OCI-M2 (cell line): ENCODE measurements around the gene SUSD3.
"Not testable (repeated sequence)": the region's sequence is repeated elsewhere in the genome, so short reads cannot be mapped to it uniquely, and the experiment has no call there.

Experiments
- DNase-seq: peaks from one replicate; lab custom pipeline; 2025; ENCODE audit not compliant: unreplicated experiment; lab: John Stamatoyannopoulos, UW

Gene SUSD3

DNA sequence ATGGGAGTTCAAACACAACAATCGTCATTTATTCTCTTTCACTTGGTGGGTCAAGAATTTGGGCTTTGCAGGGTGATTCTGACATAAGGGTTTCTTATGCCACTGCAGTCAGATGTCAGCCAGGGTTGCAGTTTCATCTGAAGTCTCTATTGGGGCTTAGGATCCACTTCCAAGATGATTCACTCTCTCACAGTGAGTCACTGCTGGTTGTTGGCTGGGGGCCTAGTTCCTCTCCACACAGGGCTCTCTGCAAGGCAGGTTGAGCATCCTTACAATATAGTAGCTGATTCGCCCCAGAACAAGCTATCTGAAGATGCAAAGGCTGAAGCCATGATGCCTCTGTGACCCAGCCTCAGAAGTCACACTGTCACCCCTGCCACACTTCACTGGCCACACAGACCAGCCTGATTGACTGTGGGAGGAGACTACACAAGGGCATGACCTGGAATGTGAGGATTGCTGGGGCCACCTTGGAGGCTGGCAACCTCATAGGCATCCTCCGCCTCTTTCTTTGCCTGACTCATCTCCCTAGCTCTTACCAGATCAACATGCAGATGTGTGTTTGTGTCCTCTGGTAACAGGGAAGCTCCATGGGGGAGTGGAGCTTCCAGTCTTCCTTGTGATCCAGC, 33.1 kb downstream of the SUSD3 start:
- DNase-seq: no peak

- DNase-seq: no peak
Observed at GRCh38 chr9:93092251-93092991, 33.9 kb downstream of the SUSD3 start.

DNA sequence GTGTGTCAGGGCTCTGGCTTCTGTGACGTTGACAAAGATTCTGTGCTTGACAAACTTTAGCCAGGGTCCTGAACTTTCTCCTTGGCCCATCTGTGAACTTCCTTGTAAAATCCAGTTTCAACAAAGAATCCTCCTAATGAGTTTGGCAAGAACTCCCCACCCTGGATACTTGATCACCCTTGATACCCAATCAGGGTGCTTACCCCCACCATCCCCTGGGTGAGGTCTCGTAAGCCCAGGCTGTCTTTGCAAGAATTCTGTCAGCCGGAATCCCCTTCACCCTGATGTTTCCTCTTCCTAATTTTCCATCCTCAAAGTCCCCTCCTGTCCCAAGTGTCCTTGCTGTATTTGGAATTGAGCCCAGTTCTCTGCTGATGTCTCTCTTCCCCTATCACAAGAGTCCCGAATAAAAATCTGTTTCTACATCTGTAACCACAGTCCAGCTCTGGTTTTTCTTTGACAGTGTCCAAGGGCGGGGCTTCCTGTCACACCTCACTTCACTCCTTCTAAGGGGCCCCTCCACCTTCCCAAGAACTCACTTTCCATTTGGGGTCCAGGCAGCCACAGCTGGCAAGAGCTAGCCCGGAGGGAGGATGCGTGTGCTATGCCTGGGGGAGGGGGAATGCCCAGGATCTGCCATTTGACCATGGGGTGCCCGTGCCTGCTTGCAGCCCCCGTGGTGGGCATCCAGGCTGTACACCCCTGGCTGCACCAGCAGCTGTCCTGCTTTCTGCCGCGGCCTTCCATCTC, 34.8 kb downstream of the SUSD3 start:
- no peak for DNase-seq

- no peak for DNase-seq
Observed at GRCh38 chr9:93093877-93094657, 35.6 kb downstream of the SUSD3 start.

- no peak for DNase-seq
Observed at GRCh38 chr9:93094658-93095204, 36.2 kb downstream of the SUSD3 start.

DNA sequence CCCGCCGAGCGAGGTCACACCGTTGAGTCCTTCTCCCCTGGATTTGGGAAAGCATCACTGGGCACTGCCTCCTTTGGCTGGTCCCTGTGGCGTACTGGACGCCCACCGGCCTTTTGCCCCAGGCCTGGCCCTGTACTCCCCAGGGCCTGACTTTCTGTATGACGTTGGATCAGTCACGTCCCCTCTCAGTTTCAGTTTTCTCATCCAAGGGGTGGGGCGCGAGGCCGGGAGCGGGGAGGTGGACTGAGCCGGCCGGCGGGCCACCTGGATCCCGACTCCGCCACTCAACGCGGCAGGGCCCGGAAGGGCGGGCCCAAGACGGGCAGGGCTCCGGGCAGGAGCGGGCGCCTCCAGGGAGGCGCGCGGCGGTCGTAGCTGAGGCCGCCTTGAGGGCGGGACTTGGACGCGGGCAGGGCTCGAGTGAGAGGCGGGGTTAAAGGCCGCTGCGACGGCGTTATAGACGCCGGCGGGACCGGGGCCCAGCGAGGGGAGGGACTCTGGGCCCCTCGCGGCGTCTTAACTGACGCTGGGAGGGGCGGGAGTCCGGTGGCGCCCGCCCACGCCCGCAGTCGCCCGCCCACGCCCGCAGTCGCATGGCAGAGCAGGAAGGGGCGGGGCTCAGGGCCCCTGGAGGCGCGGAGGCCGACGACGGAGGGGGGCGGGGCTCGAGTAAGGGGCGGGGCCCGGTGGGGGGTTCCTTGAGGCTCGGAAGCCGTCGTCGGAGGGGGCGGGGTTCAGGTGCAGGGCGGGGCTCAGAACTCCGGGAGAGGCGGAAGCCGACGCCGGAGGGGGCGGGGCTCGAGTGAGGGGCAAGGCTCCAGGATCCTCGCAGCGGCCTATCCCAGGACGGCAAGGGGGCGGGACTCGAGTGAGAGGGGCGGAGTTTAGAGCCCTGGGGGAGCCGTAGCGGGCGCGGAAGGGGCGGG, 37.0 kb downstream of the SUSD3 start:
- peak; percentile 85 for DNase-seq

DNA sequence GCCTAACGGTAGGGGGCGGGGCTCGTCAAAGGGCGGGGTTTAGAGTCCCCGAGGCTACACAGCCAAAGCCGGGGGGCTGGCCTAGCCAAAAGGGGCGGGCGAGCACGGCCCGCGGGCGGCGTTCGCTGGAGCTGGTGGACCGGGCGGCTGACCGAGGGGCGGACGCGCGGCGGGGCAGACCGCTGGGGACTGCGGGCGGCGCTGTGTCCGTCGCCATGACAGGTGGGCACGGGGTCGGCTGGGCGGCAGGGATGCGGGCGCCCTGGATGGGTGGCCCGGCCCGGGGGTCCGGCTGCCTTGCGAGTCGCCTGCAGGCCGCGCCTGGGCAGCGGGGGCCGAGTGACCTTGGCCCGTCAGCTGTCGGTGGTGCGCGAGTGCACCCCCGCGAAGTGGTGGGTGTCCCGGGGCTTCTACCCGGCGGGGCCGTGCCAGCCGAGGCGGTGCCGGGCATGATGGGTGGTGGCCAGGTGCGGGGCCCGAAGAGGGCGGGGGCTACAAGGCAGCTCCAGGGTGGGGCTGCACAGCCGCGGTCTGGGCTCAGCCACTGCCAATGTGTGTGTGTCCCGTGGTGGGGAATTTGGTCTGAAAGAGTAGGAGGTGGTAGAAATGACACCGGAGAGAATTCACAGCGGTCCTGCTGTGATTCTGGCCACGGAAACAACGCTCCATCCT, 37.8 kb downstream of the SUSD3 start, which contains the start of gene CARD19:
CARD19 (plus strand) TSS at position 87 of the 672 bp plus-strand sequence; CDS start at position 216, 129 bp downstream.
- DNase-seq: no peak

GRCh38 chr9:93096811-93097382, 38.4 kb downstream of the SUSD3 start:
- no peak for DNase-seq

DNA sequence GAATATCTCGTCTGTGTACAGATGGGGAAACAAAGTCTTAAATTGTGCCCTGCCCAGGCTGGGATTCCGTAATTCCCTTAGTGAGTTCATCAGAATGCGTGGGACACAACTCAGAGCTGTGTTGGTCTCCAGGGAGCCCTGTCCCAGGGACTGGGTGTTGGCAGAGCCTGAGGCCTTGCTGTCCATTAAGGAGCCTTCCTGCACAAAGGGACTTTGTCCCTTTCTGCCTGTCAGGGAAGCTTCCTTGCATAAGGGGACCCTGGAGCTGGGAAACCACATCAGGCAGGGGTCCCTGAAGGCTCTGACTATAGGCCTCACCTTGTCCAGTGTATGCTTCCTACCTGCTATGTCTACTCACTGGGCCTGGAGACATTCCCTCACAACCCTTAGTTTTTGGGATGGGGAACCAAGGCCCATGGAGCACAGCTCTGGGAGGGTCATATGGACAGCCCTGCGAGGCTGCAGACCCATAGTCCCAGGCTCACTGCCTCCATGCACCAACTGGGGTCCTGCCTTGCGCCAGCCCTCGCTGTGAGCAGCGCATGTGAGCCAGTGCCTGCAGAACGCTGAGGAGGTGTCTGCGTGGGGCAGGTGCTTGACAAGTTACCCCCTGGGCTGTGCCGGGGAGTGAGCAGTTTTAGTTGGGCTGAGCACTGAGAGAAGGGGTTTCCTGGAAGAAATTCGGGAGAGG, 39.2 kb downstream of the SUSD3 start:
- DNase-seq: no peak

GRCh38 chr9:93098236-93098946, 39.9 kb downstream of the SUSD3 start:
- DNase-seq: no peak

DNA sequence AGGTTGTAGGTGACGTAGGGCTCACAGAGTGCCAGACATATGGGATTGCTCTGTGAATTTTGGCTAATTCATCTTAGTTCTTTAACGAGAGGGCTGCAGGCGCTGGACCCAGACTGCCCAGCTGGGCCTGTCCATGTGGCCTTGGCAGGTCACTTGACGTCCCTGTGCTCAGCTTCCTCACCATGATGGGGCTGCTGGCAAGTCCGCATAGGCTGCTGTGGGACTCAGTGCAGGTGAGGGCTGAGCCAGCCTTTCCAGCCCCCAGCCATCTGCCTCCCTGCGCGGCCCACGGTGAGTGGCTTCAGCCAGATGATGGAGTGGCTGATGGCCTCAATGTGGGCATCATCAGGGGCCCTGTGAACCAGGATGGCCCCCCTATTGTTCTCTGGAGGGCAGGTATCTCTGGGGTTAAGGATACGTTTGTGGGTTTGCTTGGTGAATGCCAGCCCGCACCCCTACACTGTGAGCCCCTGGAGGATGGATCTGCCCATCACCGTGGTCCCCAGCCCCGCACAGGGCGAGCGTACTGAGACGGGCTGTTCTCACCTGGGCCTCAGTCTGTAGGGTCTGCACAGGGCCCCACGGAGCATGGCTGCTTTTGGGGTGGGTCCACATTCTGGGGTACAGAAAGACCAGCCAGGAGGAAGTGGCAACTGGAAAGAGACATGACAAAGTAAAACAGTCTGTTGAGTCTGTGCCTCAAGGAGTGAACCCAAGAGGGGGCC, 41.2 kb downstream of the SUSD3 start:
- DNase-seq: no peak

- no peak for DNase-seq
Observed at GRCh38 chr9:93100276-93100636, 41.8 kb downstream of the SUSD3 start.

DNA sequence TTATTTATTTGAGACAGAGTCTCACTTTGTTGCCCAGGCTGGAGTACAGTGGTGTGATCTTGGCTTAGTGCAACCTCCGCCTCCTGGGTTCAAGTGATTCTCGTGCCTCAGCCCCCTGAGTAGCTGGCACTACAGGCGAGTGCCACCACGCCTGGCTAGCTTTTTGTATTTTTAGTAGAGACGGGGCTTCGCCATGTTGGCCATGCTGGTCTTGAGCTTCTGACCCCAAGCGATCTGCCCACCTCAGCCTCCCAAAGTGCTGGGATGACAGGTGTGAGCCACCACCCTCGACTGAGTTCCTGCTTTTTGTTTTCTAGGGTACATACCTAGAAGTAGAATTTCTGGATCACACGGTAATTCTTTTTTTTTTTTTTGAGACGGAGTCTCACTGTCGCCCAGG, 42.6 kb downstream of the SUSD3 start:
- DNase-seq: not testable (repeated sequence)

DNA sequence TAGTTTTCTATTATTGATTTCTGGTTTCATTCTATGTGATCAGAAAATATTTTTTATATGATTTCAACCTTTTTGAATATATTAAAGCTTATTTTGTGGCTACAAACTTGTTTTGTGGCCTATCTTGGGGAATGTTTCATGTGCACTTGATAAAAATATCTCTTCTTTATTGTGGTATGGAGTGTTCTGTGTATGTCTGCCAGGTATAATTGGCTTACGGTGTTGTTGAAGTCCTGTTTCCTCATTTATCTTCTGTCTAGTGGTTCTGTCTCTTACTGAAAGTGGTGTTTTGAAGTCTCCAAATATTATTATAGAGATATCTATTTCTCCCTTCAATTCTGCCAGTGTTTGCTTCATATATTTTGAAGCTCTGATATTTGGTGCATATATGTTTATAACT, 47.1 kb downstream of the SUSD3 start:
- DNase-seq: no peak

GRCh38 chr9:93107151-93107824, 48.8 kb downstream of the SUSD3 start:
- DNase-seq: no peak

DNA sequence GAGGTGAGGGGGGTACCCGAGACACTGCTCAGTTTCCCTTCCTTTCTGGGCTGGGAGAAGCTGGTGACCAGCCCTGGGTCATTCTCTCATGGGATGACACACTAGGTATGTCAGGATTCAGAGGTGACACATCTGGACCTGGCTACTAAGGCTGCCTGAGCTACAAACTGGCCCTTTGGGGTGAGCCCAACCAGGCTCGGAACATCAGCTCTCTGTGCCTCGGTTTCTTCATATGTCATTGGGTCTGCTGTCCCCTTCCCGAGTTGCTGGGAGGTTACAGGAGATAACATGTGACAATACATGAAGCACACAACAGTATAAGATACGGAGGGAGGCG, 49.3 kb downstream of the SUSD3 start:
- no peak for DNase-seq
